Fibroblast of the aortic adventitia (primary cell): ENCODE results near the gene FSTL4. TPM values are rescaled to one million over a fixed set of nuclear protein-coding genes. Genes with fewer than 3 reads are reported as not detected.

Source experiments
- DNase-seq: peaks from one replicate; pipeline ENCODE4 v3.0.0-alpha.2; 2010; ENCODE audit warnings: low read depth
- H3K4me3 ChIP-seq: 2 replicates; pipeline ENCODE4 v1.5.1; 2011; ENCODE audit warnings: low read depth, mild to moderate bottlenecking, control low read depth, low read length, moderate library complexity
- CTCF ChIP-seq: IDR thresholded peaks from 2 replicates; pipeline ENCODE4 v1.5.1; 2011; ENCODE audit warnings: mild to moderate bottlenecking, low read length, control low read depth, inconsistent platforms; ENCODE audit not compliant: insufficient read depth
- total RNA-seq: library from RNA; depleted of rRNA; stranded (reverse); fragments of >200 nt; gene quantifications from 2 replicates; pipeline ENCODE4 v1.2.3, GENCODE V29; 2012; ENCODE audit warnings: low replicate concordance

Gene FSTL4
- total RNA-seq, 1 donor, result not detected

- TF ChIP-seq CTCF, result no peak
- no peak for DNase-seq
- H3K4me3 ChIP-seq, result no peak overlapping the region
Observed at GRCh38 chr5:133426264-133426663, 186.1 kb downstream of the FSTL4 start.

GRCh38 chr5:133425764-133426163, 186.6 kb downstream of the FSTL4 start:
- no peak for DNase-seq
- no peak overlapping the region for H3K4me3 ChIP-seq
- no peak for TF ChIP-seq CTCF

- no peak for TF ChIP-seq CTCF
- no peak for DNase-seq
- H3K4me3 ChIP-seq, result no peak overlapping the region
Observed at GRCh38 chr5:133425222-133425621, 187.1 kb downstream of the FSTL4 start.

- peak; percentile 86 for TF ChIP-seq CTCF
- H3K4me3 ChIP-seq, result no peak overlapping the region
- peak; percentile 16 for DNase-seq
Observed at GRCh38 chr5:133423618-133424282, 188.6 kb downstream of the FSTL4 start.

GRCh38 chr5:133423011-133423617, 189.2 kb downstream of the FSTL4 start:
- DNase-seq, result no peak
- no peak overlapping the region for H3K4me3 ChIP-seq
- no peak for TF ChIP-seq CTCF

- no peak for DNase-seq
- no peak for TF ChIP-seq CTCF
- no peak overlapping the region for H3K4me3 ChIP-seq
Observed at GRCh38 chr5:133421806-133422205, 190.5 kb downstream of the FSTL4 start.
